Natural killer cell (primary cell): ENCODE data around the gene RIMBP2. TPM values are rescaled to one million over a fixed set of nuclear protein-coding genes. Genes with fewer than 3 reads are reported as not detected.

ENCODE experiments used
- ATAC-seq, 3 donors: fragments of 150-1000 bp in 2 of 3; fragments of 200-7000 bp in 1 of 3; cut with Tn5 transposase; 1 replicate in 1 of 3; 2 replicates in 2 of 3; pipeline ENCODE4 v1.10.0; 2021; ENCODE audit warnings: mild to moderate bottlenecking in 2 of 3, moderate library complexity in 2 of 3
- DNase-seq, 2 donors: peaks; one replicate each; pipeline versions ENCODE4 v3.0.0 to v3.0.0-alpha.2; 2013 to 2021; ENCODE audit warnings: mixed read lengths in 1 of 2
- H3K27ac ChIP-seq: one replicate; pipeline ENCODE4 v1.5.1; 2013; ENCODE audit warnings: mild to moderate bottlenecking, low read length
- H3K27me3 ChIP-seq: one replicate; pipeline ENCODE4 v1.6.1; 2013; ENCODE audit warnings: low read length; ENCODE audit not compliant: control insufficient read depth, insufficient read depth
- H3K36me3 ChIP-seq: one replicate; pipeline ENCODE4 v1.6.1; 2013; ENCODE audit warnings: low read length; ENCODE audit not compliant: control insufficient read depth, insufficient read depth
- H3K4me1 ChIP-seq: one replicate; pipeline ENCODE4 v1.6.1; 2013; ENCODE audit warnings: low read length; ENCODE audit not compliant: control insufficient read depth, insufficient read depth
- H3K4me3 ChIP-seq: one replicate; pipeline ENCODE4 v1.5.1; 2013; ENCODE audit warnings: low read length
- H3K9me3 ChIP-seq: one replicate; pipeline ENCODE4 v1.6.1; 2013; ENCODE audit warnings: low read length; ENCODE audit not compliant: control insufficient read depth, insufficient read depth
- H3K27ac Mint-ChIP-seq, 2 donors: one replicate each; pipeline ENCODE4 v1.8.0; 2022; ENCODE audit warnings: mild to moderate bottlenecking in 2 of 2, mixed read lengths in 2 of 2, moderate library complexity in 1 of 2
- H3K27me3 Mint-ChIP-seq, 2 donors: one replicate each; pipeline ENCODE4 v1.8.0; 2022; ENCODE audit warnings: low read depth in 2 of 2, mixed read lengths in 2 of 2
- H3K36me3 Mint-ChIP-seq: one replicate; pipeline ENCODE4 v1.8.0; 2022; ENCODE audit warnings: mixed read lengths
- H3K4me1 Mint-ChIP-seq, 2 donors: one replicate each; pipeline ENCODE4 v1.8.0; 2022; ENCODE audit warnings: mixed read lengths in 2 of 2
- H3K4me3 Mint-ChIP-seq: one replicate; pipeline ENCODE4 v1.8.0; 2022; ENCODE audit warnings: mild to moderate bottlenecking, moderate library complexity, mixed read lengths
- H3K9me3 Mint-ChIP-seq, 2 donors: one replicate each; pipeline ENCODE4 v1.8.0; 2022; ENCODE audit warnings: mixed read lengths in 2 of 2
- WGBS: methylation state at CpG from one replicate; pipeline ENCODE4 v1.1.7; 2013; ENCODE audit warnings: missing lambda C conversion rate; ENCODE audit not compliant: insufficient coverage; 5-methylcytosine and 5-hydroxymethylcytosine counted together
- intact Hi-C: fragments of 100-400 bp; cut with micrococcal nuclease; formaldehyde crosslinking; loops from one replicate; pipeline ENCODE4 v1.14.2; 2022
- total RNA-seq, 4 donors: library from RNA; stranded (reverse); fragments of 120-200 nt in 1 of 4; gene quantifications; one replicate each; pipeline versions ENCODE4 v1.2.3 to v1.2.4, GENCODE V29; 2013 to 2022
- TF ChIP-seq, protein P1 (sequence below): fragments of 200-600 bp; IDR thresholded peaks from one replicate; pipeline ENCODE4 v1.8.0; 2022; ENCODE audit warnings: antibody characterized with exemption

The RIMBP2 gene
- total RNA-seq, 3 donors from 2014 or later (not counting 1 experiment from before 2014, with no cell fraction given): not detected

DNA sequence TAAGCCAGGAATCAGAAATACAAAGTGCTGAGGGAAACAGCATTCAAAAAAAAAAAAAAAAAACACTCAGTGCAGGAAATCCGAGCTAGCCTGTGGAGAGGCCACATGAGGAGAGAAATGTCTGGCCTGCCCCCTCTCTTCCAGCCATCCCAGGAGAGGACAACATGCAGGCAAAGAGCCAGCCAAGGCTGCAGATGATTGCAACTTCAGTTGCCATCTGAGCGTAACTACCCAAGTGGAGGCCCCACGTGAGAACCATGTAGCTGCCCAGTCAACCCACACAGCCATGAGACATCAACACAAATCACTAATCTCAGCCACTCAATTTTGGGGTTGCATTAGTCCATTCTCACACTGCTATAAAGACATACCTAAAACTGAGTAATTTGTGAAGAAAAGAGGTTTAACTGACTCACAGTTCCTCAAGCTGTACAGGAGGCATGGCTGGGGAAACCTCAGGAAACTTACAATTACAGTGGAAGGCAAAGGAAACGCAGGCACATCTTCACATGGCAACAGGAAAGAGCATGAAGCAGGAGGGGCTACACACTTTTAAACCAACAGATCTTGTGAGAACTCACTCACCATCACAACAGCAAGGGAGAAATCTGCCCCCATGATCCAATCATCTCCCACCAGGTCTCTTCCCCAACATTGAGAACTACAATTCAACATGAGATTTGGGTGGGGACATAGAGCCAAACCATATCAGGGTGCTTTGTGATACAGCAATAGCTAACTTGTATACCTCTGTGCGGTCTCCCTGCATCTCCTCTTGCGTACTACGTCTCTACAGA is 217.3 kb downstream of the RIMBP2 start:
- TF ChIP-seq, protein P1, sequence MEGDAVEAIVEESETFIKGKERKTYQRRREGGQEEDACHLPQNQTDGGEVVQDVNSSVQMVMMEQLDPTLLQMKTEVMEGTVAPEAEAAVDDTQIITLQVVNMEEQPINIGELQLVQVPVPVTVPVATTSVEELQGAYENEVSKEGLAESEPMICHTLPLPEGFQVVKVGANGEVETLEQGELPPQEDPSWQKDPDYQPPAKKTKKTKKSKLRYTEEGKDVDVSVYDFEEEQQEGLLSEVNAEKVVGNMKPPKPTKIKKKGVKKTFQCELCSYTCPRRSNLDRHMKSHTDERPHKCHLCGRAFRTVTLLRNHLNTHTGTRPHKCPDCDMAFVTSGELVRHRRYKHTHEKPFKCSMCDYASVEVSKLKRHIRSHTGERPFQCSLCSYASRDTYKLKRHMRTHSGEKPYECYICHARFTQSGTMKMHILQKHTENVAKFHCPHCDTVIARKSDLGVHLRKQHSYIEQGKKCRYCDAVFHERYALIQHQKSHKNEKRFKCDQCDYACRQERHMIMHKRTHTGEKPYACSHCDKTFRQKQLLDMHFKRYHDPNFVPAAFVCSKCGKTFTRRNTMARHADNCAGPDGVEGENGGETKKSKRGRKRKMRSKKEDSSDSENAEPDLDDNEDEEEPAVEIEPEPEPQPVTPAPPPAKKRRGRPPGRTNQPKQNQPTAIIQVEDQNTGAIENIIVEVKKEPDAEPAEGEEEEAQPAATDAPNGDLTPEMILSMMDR: no peak
- H3K4me3 Mint-ChIP-seq: no peak overlapping the region
- 87% methylated on average over 7 of the region's 7 CpGs for WGBS
- no peaks in the 10 kb centered on the region for H3K4me1 Mint-ChIP-seq
- no peaks in the 10 kb centered on the region for H3K9me3 Mint-ChIP-seq
- DNase-seq (no peak), ATAC-seq (no peak)
- intact Hi-C loops: no loop called here
- Histone ChIP-seq H3K4me1 (no peaks in the 10 kb centered on the region), H3K36me3 (no peaks in the 10 kb centered on the region), H3K4me3 (no peak overlapping the region), H3K9me3 (no peaks in the 10 kb centered on the region), H3K27ac (no peak overlapping the region), H3K27me3 (no peaks in the 10 kb centered on the region)
- H3K27me3 Mint-ChIP-seq: no peaks in the 10 kb centered on the region
- H3K27ac Mint-ChIP-seq: no peak overlapping the region
- no peaks in the 10 kb centered on the region for H3K36me3 Mint-ChIP-seq

DNA sequence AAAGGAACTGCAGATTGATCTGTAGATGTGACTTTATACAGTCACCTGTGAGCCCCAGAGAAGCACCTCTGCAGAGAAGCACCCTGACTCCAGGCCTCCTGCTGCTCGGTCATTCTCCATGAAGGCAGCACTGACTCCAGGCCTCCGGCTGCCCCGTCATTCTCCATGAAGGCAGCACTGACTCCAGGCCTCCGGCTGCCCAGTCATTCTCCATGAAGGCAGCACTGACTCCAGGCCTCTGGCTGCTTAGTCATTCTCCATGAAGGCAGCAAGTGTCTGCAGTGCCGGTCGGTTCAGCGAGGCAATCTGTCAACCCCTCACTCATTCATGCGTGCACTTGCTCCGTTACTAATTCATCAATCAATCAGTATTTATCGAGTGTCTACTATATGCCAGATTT is 218.1 kb downstream of the RIMBP2 start:
- no peak overlapping the region for H3K4me3 ChIP-seq
- H3K27me3 ChIP-seq: no peaks in the 10 kb centered on the region
- DNase-seq: no peak
- ATAC-seq: no peak
- TF ChIP-seq, protein P1: no peak
- no peaks in the 10 kb centered on the region for H3K4me1 ChIP-seq
- 78% methylated on average over 9 of the region's 10 CpGs for WGBS
- H3K36me3 ChIP-seq: no peaks in the 10 kb centered on the region
- H3K4me3 Mint-ChIP-seq: no peak overlapping the region
- H3K9me3 ChIP-seq: no peaks in the 10 kb centered on the region
- H3K27ac ChIP-seq: no peak overlapping the region
- no peaks in the 10 kb centered on the region for H3K27me3 Mint-ChIP-seq
- no peaks in the 10 kb centered on the region for H3K9me3 Mint-ChIP-seq
- H3K27ac Mint-ChIP-seq: no peak overlapping the region
- no peaks in the 10 kb centered on the region for H3K36me3 Mint-ChIP-seq
- intact Hi-C loops: no loop called here
- H3K4me1 Mint-ChIP-seq: no peaks in the 10 kb centered on the region

DNA sequence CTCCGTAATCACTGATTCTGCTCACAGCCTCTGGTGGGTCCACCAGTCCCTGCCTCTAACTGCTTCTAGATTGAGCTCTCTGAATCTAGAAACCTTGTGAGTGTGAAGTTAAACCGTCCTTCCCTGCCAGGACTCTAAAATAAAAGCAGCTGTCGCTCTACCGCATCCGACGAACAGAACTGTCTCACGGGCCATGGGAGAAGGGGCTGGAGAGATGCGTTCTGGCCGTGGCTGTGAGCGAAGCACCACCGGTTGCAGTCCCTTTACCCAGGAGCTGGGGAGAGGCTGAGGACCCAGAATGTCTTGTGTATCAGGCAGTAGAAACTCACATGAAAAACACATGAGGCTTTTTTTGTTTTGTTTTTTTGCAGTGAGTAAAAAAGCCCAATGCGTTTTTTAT is 218.8 kb downstream of the RIMBP2 start:
- H3K9me3 Mint-ChIP-seq: no peaks in the 10 kb centered on the region

More for the DNA sequence above, 218.8 kb downstream of the RIMBP2 start:
- TF ChIP-seq, protein P1: no peak
- Mint-ChIP-seq H3K27ac (no peak overlapping the region), H3K36me3 (no peaks in the 10 kb centered on the region), H3K4me3 (no peak overlapping the region), H3K27me3 (no peaks in the 10 kb centered on the region), H3K4me1 (no peaks in the 10 kb centered on the region)
- DNase-seq (no peak), ATAC-seq (no peak)
- intact Hi-C loops: no loop called here
- H3K4me3 ChIP-seq: no peak overlapping the region
- no peaks in the 10 kb centered on the region for H3K27me3 ChIP-seq
- 91% methylated on average over 12 of the region's 12 CpGs for WGBS
- no peaks in the 10 kb centered on the region for H3K9me3 ChIP-seq
- no peaks in the 10 kb centered on the region for H3K4me1 ChIP-seq
- H3K36me3 ChIP-seq: no peaks in the 10 kb centered on the region
- no peak overlapping the region for H3K27ac ChIP-seq
